Smooth muscle cell (in vitro differentiated cells): ENCODE results near the gene SYNE2. TPM values are rescaled to one million over a fixed set of nuclear protein-coding genes. Genes with fewer than 3 reads are reported as not detected.

Source experiments
- DNase-seq: peaks from one replicate; lab custom pipeline; 2025; ENCODE audit not compliant: unreplicated experiment; lab: John Stamatoyannopoulos, UW
- H2AFZ ChIP-seq: fragments of 200-600 bp; sonication (generic); 2 replicates; pipeline ENCODE4 v1.6.0; 2016; ENCODE audit warnings: antibody characterized with exemption, low read depth, mild to moderate bottlenecking
- H3F3A ChIP-seq: fragments of 200-600 bp; sonication (generic); 2 replicates; pipeline ENCODE4 v1.6.0; 2017; ENCODE audit warnings: antibody characterized with exemption, low read depth
- H3K27ac ChIP-seq: fragments of 200-600 bp; sonication (generic); 2 replicates; pipeline ENCODE4 v1.5.1; 2016; ENCODE audit warnings: low read depth, mild to moderate bottlenecking
- H3K27me3 ChIP-seq: fragments of 200-600 bp; sonication (generic); 2 replicates; pipeline ENCODE4 v1.6.1; 2016; ENCODE audit warnings: low read depth, mild to moderate bottlenecking
- H3K36me3 ChIP-seq: fragments of 200-600 bp; sonication (generic); 2 replicates; pipeline ENCODE4 v1.5.1; 2016; ENCODE audit warnings: low read depth
- H3K4me1 ChIP-seq: fragments of 200-600 bp; sonication (generic); 2 replicates; pipeline ENCODE4 v1.5.1; 2016; ENCODE audit warnings: low read depth
- H3K4me2 ChIP-seq: fragments of 200-600 bp; sonication (generic); 2 replicates; pipeline ENCODE4 v1.6.0; 2016; ENCODE audit warnings: mild to moderate bottlenecking
- H3K4me3 ChIP-seq: fragments of 200-600 bp; sonication (generic); 2 replicates; pipeline ENCODE4 v1.5.1; 2016; ENCODE audit warnings: mild to moderate bottlenecking
- H3K79me2 ChIP-seq: fragments of 200-600 bp; sonication (generic); 2 replicates; pipeline ENCODE4 v1.6.0; 2016; ENCODE audit warnings: low read depth, mild to moderate bottlenecking
- H3K9ac ChIP-seq: fragments of 200-600 bp; sonication (generic); 2 replicates; pipeline ENCODE4 v1.6.0; 2016; ENCODE audit warnings: low read depth
- H3K9me3 ChIP-seq: fragments of 200-600 bp; sonication (generic); replicated peaks from 2 replicates; pipeline ENCODE4 v1.5.1; 2016; ENCODE audit warnings: low read depth
- H4K20me1 ChIP-seq: fragments of 200-600 bp; sonication (generic); 2 replicates; pipeline ENCODE4 v1.6.0; 2016; ENCODE audit warnings: low read depth
- WGBS: methylation state at CpG from one replicate; pipeline ENCODE4 v1.1.7; 2016; ENCODE audit warnings: low lambda C conversion rate; 5-methylcytosine and 5-hydroxymethylcytosine counted together
- polyA plus RNA-seq: library from polyadenylated mRNA; unstranded; fragments of >200 nt; fragmentation: Nextera tagmentation; extraction: Ambion mirVana; gene quantifications from 2 replicates; pipeline ENCODE4 v1.2.1, GENCODE V29; 2016
- total RNA-seq: library from RNA; depleted of rRNA; stranded (reverse); fragments of >200 nt; gene quantifications from 2 replicates; pipeline ENCODE4 v1.2.3, GENCODE V29; 2014
- TF ChIP-seq, protein P1 (sequence below): fragments of 200-600 bp; sonication (generic); IDR thresholded peaks from 2 replicates; pipeline ENCODE4 v1.5.1; 2017; ENCODE audit warnings: borderline replicate concordance, mild to moderate bottlenecking, antibody characterized with exemption; ENCODE audit not compliant: insufficient read depth, poor library complexity, severe bottlenecking

The SYNE2 gene
- total and polyA plus RNA-seq, 2 experiments from 2014 or later, result 4.8 to 20.9 TPM

DNA sequence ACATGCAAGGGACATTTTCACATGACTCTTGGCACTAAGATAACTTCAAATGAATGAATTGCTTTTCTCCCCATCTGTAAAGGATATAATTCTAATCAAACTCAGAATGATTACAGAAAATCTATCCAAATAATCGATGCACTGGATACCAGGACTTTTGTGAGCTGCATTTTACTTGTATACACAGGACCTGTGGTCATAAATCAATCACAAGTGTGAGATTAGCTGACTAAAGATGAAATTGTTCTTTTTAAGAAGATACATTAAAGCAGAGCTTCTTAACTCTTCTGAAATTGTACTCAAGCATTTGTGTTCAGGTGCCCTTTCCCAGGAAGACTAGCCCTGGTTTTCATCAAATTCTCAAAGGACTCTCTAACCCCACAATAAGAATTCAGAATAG lies 375.1 kb downstream of the SYNE2 start:
- no peaks in the 10 kb centered on the region for H3K36me3 ChIP-seq
- H3F3A ChIP-seq, result no peaks in the 10 kb centered on the region
- H4K20me1 ChIP-seq, result no peaks in the 10 kb centered on the region
- H3K4me2 ChIP-seq, result no peak overlapping the region
- H3K4me3 ChIP-seq, result no peak overlapping the region
- H3K9me3 ChIP-seq, result no peaks in the 10 kb centered on the region
- TF ChIP-seq, protein P1, sequence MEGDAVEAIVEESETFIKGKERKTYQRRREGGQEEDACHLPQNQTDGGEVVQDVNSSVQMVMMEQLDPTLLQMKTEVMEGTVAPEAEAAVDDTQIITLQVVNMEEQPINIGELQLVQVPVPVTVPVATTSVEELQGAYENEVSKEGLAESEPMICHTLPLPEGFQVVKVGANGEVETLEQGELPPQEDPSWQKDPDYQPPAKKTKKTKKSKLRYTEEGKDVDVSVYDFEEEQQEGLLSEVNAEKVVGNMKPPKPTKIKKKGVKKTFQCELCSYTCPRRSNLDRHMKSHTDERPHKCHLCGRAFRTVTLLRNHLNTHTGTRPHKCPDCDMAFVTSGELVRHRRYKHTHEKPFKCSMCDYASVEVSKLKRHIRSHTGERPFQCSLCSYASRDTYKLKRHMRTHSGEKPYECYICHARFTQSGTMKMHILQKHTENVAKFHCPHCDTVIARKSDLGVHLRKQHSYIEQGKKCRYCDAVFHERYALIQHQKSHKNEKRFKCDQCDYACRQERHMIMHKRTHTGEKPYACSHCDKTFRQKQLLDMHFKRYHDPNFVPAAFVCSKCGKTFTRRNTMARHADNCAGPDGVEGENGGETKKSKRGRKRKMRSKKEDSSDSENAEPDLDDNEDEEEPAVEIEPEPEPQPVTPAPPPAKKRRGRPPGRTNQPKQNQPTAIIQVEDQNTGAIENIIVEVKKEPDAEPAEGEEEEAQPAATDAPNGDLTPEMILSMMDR, result no peak
- 79% methylated on average over 1 of the region's 1 CpG for WGBS
- H3K9ac ChIP-seq, result no peak overlapping the region
- no peak overlapping the region for H3K27ac ChIP-seq
- H2AFZ ChIP-seq, result no peak overlapping the region
- DNase-seq, result no peak
- H3K27me3 ChIP-seq, result no peaks in the 10 kb centered on the region
- H3K4me1 ChIP-seq, result no peaks in the 10 kb centered on the region
- H3K79me2 ChIP-seq, result no peaks in the 10 kb centered on the region

DNA sequence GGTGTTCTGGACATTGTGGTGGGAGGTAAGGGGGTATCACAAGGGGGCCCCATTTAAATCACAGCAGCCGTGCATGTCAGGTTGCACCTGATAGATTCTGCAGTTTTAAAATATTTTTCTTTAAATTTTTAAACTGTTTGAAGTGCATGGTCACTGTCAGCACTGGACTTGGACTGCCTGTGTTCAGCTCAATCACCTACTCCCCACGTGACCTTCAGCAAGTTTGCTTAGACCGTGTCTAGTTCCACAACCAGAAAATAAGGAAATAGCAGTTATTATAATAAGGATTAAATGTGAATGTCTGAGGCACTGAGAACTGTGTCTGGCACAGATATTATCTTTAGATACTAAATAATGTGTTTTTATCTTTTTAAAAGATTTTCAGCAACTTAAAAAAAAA lies 376.7 kb downstream of the SYNE2 start:
- Histone ChIP-seq H3K27me3 (no peaks in the 10 kb centered on the region), H3K27ac (no peak overlapping the region), H3K9me3 (no peaks in the 10 kb centered on the region), H3K9ac (no peak overlapping the region), H2AFZ (no peak overlapping the region), H3K4me2 (no peak overlapping the region), H4K20me1 (no peaks in the 10 kb centered on the region), H3K4me3 (no peak overlapping the region), H3F3A (no peaks in the 10 kb centered on the region), H3K79me2 (no peaks in the 10 kb centered on the region), H3K4me1 (no peaks in the 10 kb centered on the region), H3K36me3 (no peaks in the 10 kb centered on the region)
- no peak for DNase-seq
- TF ChIP-seq, protein P1, result no peak
- WGBS, result 91% methylated on average over 3 of the region's 3 CpGs

DNA sequence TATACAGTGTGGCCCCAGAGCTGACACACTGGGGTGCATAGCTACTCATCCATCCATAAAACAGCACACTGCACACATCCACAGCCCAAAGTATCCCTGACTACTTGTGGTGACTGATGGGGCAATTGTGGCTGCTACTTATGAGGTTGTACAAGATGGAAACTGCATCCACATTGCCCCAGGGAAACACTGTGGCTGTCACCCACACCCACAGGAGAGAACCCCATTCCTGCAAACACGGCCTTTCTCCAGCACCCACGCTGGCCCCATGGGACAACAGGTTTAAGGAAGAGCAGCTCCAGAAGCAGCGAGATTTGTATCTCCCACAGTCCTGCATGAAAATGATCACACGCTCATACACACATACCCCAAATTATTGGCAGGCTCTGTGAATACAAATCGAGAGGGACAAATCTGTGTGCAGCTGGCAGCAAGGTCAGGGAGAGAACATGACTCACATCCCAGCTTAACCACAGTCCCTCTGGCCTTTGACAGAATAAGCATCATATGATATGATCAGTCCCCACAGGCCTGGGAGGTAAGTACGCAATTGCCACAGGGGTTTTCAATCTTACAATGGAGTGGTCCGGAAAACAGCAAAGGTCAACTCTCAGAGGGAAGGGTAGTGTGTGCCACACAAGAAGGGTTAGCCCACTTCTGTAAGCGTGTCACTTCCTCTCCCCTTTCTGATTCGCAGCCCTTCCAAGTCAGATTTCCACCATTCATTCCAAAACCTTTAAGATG lies 379.5 kb downstream of the SYNE2 start:
- TF ChIP-seq, protein P1, result no peak
- no peak for DNase-seq
- Histone ChIP-seq H3K79me2 (no peaks in the 10 kb centered on the region), H3K4me2 (no peak overlapping the region), H2AFZ (no peak overlapping the region), H4K20me1 (no peaks in the 10 kb centered on the region), H3F3A (no peaks in the 10 kb centered on the region), H3K36me3 (no peaks in the 10 kb centered on the region), H3K27ac (no peak overlapping the region), H3K9ac (no peak overlapping the region), H3K9me3 (no peaks in the 10 kb centered on the region), H3K4me1 (no peaks in the 10 kb centered on the region), H3K27me3 (no peaks in the 10 kb centered on the region), H3K4me3 (no peak overlapping the region)
- WGBS, result 82% methylated on average over 9 of the region's 9 CpGs

DNA sequence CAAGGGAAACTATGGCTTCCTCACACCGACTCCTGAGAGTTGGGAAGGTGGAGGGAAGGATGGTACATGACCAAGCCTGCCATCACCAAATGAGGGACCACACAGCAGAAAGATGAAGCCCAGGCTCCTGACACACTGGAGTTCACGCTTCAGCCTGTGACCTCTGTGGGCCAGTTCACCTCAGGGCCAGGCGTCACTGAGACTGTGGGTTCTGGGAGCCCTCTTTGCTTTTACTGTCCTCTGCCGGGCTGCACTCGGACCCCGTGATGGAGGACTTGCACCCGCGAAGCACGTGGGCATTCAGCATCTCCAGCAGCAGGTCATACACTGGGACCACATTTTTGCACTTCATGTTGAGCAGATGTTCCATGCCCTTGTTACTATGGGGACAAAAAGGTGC lies 380.1 kb downstream of the SYNE2 start:
- no peak overlapping the region for H2AFZ ChIP-seq
- 97% methylated on average over 9 of the region's 9 CpGs for WGBS

More for the DNA sequence above, 380.1 kb downstream of the SYNE2 start:
- H3K27me3 ChIP-seq, result no peaks in the 10 kb centered on the region
- H3K4me2 ChIP-seq, result no peak overlapping the region
- H3K9ac ChIP-seq, result no peak overlapping the region
- no peaks in the 10 kb centered on the region for H3K36me3 ChIP-seq
- no peaks in the 10 kb centered on the region for H3K4me1 ChIP-seq
- H3K9me3 ChIP-seq, result no peaks in the 10 kb centered on the region
- H3K4me3 ChIP-seq, result no peak overlapping the region
- TF ChIP-seq, protein P1, result no peak
- H3K79me2 ChIP-seq, result no peaks in the 10 kb centered on the region
- DNase-seq, result no peak
- H4K20me1 ChIP-seq, result no peaks in the 10 kb centered on the region
- no peak overlapping the region for H3K27ac ChIP-seq
- H3F3A ChIP-seq, result no peaks in the 10 kb centered on the region
